Parathyroid adenoma (tissue), 2 donors: Measurements from ENCODE around the gene DHCR7.

Experiments used
- H2AFZ ChIP-seq: fragments of 300-600 bp; sonication (generic); one replicate; pipeline ENCODE4 v1.7.0; 2017; ENCODE audit warnings: antibody characterized with exemption, mild to moderate bottlenecking
- H3K27ac ChIP-seq: fragments of 300-600 bp; sonication (generic); one replicate; pipeline ENCODE4 v1.7.0; 2017
- H3K27me3 ChIP-seq: fragments of 300-600 bp; sonication (generic); one replicate; pipeline ENCODE4 v1.7.0; 2017; ENCODE audit warnings: low read length; ENCODE audit not compliant: control insufficient read depth, insufficient read depth
- H3K36me3 ChIP-seq: fragments of 300-600 bp; sonication (generic); one replicate; pipeline ENCODE4 v1.7.0; 2017; ENCODE audit warnings: low read length; ENCODE audit not compliant: control insufficient read depth, insufficient read depth
- H3K4me1 ChIP-seq: fragments of 300-600 bp; sonication (generic); one replicate; pipeline ENCODE4 v1.7.0; 2017; ENCODE audit warnings: control low read depth
- H3K4me2 ChIP-seq: fragments of 300-600 bp; sonication (generic); one replicate; pipeline ENCODE4 v1.7.0; 2017; ENCODE audit warnings: low read length
- H3K4me3 ChIP-seq: fragments of 300-600 bp; sonication (generic); one replicate; pipeline ENCODE4 v1.7.0; 2017; ENCODE audit warnings: low read depth, low read length
- H3K79me2 ChIP-seq: fragments of 300-600 bp; sonication (generic); one replicate; pipeline ENCODE4 v1.7.0; 2017; ENCODE audit warnings: control low read depth
- H3K9ac ChIP-seq: fragments of 300-600 bp; sonication (generic); one replicate; pipeline ENCODE4 v1.7.0; 2017; ENCODE audit warnings: mild to moderate bottlenecking
- H3K9me3 ChIP-seq: fragments of 300-600 bp; sonication (generic); one replicate; pipeline ENCODE4 v1.7.0; 2017; ENCODE audit warnings: low read length; ENCODE audit not compliant: control insufficient read depth
- CTCF ChIP-seq: fragments of 300-600 bp; sonication (generic); IDR thresholded peaks from one replicate; pipeline ENCODE4 v1.7.0; 2017; ENCODE audit warnings: antibody characterized with exemption, mild to moderate bottlenecking
- donor health status: primary hyperparathyroidism.

Gene DHCR7

DNA sequence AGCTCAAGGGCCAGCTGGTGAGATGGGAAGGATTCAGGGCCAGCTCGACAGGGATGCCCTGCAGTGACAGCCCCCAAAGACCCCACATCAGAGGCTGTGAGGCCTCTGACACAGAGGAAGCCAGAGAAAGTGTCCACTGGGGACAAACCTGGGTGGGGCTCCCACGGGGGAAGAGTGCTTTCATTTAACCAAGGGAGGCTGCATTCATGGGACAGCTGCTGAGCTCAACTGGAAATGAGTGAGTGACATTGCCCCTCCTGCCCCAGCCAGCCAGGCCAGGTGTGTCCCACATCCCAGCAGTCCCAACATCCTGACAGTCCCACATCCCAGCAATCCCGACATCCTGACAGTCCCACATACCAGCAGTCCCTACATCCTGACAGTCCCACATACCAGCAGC lies 61.0 kb downstream of the DHCR7 start:
- Histone ChIP-seq H3K27me3 (no peaks in the 10 kb centered on the region), H3K79me2 (no peaks in the 10 kb centered on the region), H3K9ac (no peak overlapping the region), H3K4me2 (no peak overlapping the region), H3K4me1 (no peaks in the 10 kb centered on the region), H3K9me3 (no peaks in the 10 kb centered on the region), H3K4me3 (no peak overlapping the region), H3K27ac (no peak overlapping the region), H2AFZ (no peak overlapping the region), H3K36me3 (no peaks in the 10 kb centered on the region)
- no peak for TF ChIP-seq CTCF

DNA sequence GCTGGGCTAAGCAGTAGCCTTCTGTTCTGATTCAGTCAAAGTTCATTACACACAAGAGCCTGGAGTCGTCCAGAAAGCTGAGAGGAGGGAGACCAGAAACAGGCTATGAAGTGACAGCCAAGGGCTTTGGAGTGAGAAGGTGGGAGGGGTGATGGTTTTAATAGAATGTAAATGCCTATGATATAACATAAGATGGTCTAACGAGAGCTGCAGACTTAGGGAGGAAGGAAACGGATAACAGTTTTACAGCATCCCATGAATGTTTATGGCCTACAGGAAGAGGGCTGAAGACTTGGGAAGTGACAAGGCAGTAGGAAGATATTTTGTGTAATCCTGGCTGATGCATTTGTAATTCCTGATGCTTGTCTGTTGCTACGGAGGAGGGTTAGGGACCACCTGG lies 62.0 kb downstream of the DHCR7 start:
- no peak for TF ChIP-seq CTCF
- Histone ChIP-seq H3K9me3 (no peaks in the 10 kb centered on the region), H3K27ac (no peak overlapping the region), H3K36me3 (no peaks in the 10 kb centered on the region), H3K4me1 (no peaks in the 10 kb centered on the region), H3K4me3 (no peak overlapping the region), H3K79me2 (no peaks in the 10 kb centered on the region), H3K27me3 (no peaks in the 10 kb centered on the region), H3K9ac (no peak overlapping the region), H2AFZ (no peak overlapping the region), H3K4me2 (no peak overlapping the region)

DNA sequence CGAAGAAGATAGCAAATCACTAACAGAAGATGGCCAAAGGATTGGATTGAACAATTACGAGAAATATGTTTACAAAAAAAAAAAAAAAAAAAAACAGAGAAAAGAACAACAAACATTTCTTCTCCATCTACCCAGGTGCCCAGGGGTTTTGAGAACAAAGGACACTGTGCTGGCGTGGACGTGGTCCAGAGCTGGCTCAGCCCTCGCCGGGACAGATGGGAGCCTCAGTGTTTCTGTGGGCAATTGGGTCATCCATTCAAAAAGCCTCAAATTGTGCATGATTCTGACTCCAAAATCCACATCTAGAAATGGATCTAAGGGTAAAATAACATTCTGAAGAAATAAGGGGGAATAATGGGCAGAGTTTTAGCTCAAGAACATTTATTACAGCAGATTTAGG lies 63.1 kb downstream of the DHCR7 start:
- H3K4me2 ChIP-seq: no peak overlapping the region
- no peak overlapping the region for H2AFZ ChIP-seq
- H3K9me3 ChIP-seq: no peaks in the 10 kb centered on the region
- H3K4me3 ChIP-seq: no peak overlapping the region
- no peaks in the 10 kb centered on the region for H3K79me2 ChIP-seq
- H3K27me3 ChIP-seq: no peaks in the 10 kb centered on the region
- no peak overlapping the region for H3K27ac ChIP-seq
- no peak for TF ChIP-seq CTCF
- no peaks in the 10 kb centered on the region for H3K36me3 ChIP-seq
- no peak overlapping the region for H3K9ac ChIP-seq
- no peaks in the 10 kb centered on the region for H3K4me1 ChIP-seq

DNA sequence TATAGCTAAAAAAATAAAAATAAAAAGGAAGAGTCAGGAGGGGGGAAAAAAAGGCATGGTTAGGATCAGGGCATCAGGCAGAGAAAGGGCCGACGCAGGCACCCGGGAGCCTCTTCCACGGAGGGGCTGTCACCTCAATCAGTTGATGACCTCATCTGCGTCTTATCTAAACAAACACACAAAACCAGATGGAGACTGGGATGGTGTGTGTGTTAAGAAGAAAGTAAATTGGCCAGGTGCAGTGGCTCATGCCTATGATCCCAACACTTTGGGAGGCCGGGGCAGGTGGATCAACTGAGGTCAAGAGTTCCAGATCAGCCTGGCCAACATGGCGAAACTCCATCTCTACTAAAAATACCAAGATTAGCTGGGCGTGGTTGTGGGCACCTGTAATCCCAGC lies 63.6 kb downstream of the DHCR7 start:
- TF ChIP-seq CTCF: no peak
- Histone ChIP-seq H3K4me3 (no peak overlapping the region), H2AFZ (no peak overlapping the region), H3K36me3 (no peaks in the 10 kb centered on the region), H3K79me2 (no peaks in the 10 kb centered on the region), H3K27me3 (no peaks in the 10 kb centered on the region), H3K9ac (no peak overlapping the region), H3K4me2 (no peak overlapping the region), H3K9me3 (no peaks in the 10 kb centered on the region), H3K27ac (no peak overlapping the region), H3K4me1 (no peaks in the 10 kb centered on the region)
